ENCODE results near the gene VPS72.

Gene VPS72

DNA sequence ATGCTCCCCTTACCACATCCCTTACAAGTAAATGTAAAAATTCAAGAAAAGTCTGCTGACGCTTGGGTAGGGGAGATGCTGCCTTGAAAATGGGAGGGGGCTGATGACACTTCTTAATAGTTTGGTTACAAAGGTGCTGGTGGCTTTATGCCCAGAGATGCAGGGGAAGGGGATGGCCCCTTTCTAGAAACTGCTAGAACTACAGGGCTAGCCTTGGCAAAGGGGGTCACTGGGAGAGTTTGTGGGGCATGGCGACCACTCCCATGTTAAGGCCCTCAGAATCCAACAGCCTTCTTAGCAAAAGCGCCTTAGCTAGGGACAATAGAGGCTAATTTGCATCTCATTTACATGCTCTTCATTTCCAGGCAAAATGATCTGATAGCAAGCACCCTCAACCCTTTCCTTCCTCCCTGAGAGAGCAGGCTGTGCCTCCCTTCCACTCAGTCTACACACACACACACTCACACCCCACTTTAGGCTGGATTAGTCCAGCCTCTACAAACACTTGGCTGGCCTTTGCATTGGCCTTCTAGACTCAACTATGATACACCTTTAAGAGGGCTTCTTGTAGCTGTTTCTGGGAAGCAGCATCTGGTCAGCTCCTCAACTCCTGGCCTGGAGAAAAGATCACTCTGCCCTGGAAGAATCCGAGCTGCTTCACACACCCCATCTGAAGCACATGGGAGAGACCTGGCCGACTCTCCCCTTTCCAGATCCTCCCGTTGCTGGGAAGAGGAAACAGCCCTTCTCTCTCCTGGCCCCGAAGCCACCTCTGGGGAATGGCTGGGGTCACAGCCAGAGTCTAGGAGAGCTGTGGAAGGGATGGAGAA lies 45.3 kb downstream of the VPS72 start:
- no peak for DNase-seq

DNA sequence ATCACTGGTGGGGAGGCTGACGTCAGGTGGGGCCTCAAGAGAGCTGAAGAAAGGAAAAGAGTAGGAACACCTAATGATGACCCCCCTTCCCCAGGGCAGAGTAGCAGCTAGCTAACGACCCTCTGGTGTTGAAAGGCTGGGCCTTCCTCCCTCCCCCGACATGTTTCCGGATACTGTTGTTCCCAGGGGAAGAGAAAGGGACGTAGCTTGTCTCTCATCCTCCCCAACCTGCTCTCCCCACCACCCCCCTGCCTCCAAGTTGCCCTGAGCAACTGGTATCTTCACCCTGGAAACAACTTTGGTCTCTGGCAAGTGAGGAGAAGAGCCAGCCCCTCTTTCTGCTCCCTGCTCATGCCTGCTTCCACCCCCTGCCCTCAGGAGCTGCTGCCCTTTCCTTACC lies 46.0 kb downstream of the VPS72 start:
- no peak for DNase-seq

DNA sequence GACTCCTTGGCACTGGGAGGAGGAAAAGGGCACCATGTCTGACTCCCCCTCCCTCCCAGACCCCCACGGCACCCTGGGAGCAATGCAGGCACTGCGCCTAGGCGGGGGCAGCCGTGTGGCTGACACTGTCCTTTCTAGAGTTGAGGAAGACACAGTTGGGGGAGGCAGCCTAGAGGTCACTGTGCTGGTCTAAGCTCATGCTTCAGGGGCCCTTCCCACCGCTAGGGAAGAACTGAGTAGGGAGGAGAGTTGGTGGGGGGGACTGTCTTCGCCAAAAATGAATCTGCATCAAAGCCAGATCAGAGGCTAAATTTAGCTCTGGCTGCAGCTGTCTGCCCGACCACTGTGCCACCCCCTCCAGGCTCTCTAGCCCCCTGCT lies 47.0 kb downstream of the VPS72 start:
- no peak for DNase-seq

DNA sequence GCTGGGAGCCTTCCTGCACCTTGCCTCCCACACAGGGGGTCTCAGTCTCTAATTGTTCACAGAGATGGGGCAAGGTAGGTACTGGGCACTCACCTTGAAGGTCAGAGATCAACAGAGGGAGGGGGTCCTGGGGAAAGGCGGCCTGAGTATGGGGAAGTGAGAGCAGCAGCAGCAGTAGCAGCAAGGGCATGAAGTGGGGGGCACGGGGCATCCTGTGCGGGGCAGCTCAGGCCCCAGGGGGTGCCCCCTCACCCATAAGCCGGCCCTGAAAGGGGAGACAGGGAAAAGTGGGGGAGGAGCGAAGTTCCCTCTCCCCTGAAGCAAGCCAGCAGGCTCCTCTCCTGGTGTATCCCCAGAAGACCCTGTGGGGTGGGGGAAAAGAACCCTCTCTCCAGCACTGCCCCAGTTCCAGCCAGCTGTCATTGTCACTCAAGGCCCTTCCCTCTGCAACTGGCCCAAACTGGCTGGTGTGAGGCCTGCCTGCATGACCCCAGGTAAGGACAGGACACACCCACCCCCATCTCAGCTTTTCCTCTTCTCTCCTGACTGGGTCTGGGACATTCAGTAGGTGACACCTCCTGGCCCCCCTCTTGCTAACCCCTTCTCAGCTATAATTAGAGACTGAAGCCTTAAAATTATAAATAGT lies 47.5 kb downstream of the VPS72 start:
- DNase-seq = no peak

DNA sequence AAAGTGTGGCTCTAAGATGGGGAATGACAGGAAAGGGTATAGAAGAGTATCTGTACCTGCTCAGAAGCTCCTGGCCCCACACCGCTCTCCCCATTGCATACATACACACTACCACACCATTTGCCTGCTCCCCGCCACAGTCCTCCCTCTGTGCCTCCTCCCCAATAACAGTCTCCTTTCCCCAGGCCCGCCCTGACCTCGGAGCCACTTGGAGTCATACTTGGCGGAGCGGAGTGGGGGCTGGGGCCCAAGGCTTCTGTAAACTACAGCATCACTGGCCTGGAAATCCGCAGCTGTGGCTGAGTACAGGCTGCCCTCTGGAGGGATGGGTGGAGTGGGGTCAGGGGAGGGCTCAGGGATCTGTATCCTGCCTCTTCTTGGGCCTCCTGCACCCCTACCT lies 52.2 kb downstream of the VPS72 start:
- DNase-seq = no peak

DNA sequence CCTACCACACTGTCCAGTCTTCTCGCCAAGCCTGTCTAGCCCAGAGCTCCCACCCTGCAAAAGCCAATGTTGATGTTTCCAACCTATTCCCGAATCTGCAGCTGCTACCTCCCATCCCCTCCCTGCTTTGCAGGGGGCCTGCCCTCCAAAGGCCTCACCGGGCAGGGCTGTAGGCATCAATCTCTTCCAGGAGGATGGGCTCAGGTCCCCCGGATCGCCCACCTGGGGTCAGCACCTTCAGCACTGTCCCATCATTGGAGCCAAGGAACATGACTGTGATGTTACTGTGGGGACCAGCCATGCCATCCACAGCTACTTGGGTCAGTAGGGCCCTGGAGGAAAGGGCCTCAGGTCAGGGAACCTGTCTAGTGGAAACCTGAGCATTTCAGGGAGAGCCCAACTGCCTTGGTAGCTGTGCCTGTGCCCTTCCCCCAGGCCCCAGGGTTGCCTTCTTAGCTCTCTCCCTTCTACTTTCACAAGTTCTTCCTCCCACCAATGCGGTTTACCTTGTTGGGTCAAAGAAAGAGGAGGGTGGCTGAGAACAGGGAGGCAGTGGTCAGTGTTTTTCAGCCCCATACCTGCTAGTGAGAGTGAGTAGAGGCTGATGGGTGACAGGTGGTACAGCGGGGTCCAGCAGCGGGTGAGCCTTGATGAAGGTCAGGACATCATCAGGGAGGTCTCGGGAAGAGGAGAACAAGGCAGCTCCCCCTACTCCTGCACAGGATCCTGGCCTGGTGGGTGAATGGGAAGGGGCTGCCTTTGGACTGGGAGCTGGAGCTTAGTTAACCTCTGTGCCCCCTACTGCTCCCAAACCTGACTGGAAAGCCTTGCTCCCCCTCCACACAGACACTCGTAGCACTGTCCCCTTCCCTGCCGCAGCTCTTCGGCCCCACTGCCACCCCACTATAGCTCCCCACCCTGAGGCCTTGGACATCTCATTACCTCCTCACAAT lies 54.3 kb downstream of the VPS72 start:
- no peak for DNase-seq

DNA sequence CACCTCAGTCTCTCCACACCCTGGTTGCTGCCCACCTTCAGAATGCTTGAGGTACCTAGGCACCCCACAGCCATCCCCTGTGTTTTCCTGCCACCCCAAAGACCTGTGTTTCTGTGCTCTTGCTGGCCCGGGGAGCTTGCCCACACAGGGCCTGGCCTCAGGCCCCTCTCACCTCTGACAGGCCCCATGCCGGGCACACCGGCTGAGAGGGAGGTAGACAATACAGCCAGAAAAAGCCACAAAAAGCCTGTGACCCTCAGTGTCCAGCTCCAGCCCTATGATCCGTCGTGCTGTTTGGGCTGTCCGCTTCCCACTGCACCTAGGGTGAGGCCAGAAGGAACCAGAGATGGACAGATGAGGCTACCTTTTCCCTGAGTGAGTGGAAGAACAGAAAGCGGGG lies 55.0 kb downstream of the VPS72 start:
- DNase-seq = no peak

DNA sequence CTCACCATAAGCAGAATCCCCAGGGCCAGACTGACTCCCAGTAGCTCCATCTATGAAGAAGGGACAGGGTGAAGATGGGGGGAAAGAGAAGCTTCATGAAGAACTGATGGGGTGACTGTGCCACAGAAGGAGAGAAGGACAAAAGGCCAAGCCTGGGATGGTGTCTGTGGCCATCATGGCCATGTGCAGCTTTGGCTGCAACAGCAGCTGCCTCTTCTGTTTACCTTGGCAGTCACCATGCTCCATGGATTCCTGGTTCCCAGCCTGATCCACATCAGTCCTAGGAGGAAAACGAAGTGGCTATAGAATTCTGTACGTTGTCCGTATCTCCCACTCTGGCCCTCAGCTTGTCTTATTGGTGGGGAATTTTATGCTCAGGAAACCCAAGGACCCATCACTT lies 55.6 kb downstream of the VPS72 start:
- no peak for DNase-seq

DNA sequence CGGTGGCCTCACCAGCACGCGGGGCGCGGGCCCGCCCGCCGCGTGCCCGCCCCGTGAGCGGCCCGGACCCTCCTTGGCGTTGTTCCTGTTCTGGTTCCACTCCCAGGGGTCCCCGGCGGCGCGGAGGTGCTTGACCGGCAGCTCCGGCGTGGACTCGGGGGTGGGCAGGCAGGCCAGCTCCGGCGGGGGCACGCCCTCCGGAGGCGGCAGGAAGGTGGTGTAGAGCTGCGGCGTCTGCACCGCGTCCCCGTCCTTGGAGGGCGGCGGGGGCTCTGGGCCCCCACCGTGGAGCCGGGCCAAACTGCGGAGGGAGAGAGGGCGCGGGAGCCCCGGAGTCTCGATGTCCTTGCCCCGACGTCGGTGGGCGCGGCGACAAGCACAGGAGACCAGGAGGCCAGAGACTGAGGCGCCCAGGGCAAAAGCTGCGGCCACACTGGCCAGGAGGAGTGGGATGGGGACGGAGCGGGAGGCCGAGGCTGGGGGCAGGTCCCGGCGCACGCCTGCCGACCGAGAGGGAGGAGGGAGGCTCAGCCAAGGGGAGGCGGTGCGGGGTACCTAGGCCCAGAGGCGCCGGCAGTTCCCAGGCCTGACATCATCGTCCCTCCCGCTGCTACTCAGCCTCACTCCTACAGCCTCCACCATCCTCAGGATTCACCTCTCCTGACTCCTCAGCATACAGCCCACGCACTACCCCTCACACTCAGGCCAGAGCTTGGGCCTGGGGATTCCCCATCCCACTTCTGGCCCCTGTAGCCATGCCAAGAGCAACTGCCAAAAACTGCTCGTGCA lies 56.8 kb downstream of the VPS72 start:
- DNase-seq = no peak

DNA sequence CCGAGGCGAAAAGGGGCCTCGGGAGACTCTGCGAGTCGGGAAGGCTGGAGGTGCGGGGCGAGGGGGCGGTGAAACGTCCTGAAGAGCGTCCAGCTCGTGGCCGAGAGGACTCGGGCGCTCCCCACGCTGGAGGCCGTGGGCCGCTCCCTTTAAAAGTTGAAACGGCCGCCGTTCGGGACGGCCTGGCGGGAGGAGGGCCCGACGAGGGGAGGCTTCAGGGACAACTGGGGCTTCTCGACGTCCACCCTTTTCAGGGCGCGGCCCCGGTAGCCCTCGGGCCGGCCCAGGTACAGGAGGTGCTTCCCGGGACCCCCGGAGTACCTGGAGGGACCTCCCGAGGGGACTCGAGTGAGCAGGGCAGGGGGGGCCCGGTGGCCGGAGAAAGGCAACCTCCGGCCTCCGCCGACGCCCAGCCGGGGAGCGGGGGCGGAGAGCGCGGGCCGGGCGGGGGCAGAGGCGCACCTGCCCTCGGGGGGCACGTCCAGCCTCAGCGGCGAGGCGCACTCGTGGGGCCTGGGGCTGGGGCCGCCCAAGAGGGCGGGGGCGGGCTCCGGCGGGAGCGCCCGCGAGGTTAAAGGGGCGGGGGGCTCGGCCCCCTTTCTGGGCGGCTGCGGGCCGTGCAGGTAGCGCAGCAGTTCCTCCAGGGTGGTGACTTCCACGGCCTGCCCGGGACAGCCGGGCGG lies 57.5 kb downstream of the VPS72 start:
- DNase-seq = no peak

DNA sequence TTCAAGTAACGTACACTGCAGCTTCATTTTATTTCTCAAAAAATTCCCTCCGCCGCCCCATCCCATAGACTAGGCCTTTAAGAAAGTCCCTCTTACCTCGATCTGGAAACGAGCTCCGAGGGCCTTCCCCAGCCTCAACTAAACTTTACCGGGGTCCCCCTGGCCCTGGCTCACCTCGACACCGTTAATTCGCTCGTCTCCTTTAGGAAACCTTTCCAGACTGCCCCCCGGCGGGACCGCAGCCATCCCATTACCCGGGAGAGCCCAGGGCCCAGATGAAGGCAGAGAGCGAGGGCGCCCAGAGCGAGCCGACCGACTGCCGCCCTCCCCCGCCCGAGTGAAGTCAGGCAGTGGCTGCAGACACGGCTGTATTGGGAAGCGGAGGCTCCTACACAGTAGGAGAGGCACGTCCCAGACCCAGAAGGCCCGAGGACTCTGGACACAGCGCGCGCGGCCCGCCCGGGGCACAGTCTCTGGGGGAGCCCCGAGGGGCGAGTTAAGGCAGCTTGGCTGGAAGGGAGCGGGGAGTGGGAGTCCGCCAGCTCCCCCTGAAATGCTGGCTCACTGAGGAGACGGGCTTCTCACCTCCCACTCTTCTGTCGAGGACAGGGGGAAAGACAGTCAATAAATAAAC lies 58.2 kb downstream of the VPS72 start:
- DNase-seq = no peak

DNA sequence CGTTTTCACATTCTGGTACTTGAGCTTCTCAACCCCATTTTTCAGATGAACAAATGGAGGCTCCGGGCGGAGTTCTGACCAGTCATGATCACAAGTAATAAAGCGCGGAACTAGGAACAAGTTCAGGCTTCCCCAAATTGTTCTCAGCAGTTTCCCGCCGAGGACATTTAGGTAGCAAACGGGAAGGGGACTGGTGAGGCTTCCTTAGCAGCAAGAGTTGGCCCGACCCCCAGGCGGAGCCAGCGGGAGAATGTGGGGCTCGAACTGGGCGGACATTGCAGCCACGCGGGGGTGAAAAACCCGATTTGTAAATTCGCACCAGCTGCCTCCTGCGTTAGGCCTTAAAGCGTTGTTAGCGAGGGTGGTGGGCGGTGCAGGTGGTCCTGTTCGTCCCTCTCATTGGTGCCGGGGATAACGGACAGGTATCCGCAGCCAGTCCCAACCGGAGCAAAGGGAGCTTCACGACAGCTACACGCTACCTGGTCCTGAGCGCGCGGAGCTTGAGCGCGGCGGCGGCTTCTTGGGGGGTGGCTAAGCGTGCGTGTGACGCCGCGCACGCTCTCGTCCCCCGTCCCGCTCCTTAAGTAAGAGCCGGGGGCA lies 58.9 kb downstream of the VPS72 start:
- peak; percentile 76 for DNase-seq

DNA sequence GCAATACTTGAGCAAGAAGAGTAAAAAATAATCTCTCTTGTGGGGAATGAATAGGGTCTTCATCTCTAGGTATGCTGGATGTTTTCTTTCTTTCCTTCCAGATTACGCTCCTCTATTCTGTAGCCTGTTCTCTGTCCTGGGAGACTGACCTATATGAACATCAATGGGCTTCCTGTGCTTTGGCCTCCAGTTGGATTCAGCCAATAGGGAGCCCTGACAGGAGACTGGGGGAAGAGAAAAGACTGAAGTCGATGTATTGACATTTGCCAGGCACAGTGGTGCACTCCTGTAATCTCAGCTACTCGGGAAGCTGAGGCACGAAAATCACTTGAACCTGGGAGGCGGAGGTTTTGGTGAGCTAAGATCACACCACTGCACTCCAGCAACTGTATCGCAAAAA lies 61.2 kb downstream of the VPS72 start:
- no peak for DNase-seq

Data from activated T-cell treated with anti-CD3 and anti-CD28 coated beads, Interleukin-2, amount 50 U/mL, for 1 hour (primary cell).